Suprapubic skin (tissue), 4 donors: ENCODE measurements around the gene UBE2R2.

ENCODE experiments used
- CTCF ChIP-seq, 2 donors: fragments of 200-600 bp in 1 of 2; fragments of 450-650 bp in 1 of 2; sonication (generic) in 1 of 2; IDR thresholded peaks; one replicate each; pipeline ENCODE4 v1.5.1; 2016 to 2019; ENCODE audit warnings: antibody characterized with exemption in 2 of 2, mild to moderate bottlenecking in 1 of 2, moderate library complexity in 1 of 2
- EP300 ChIP-seq: sonication (generic); formaldehyde crosslinking; IDR thresholded peaks from one replicate; pipeline ENCODE4 v1.6.1; 2017; ENCODE audit warnings: antibody characterized with exemption
- POLR2A ChIP-seq, 2 donors: fragments of 450-650 bp; IDR thresholded peaks; one replicate each; pipeline ENCODE4 v1.6.1; 2017; ENCODE audit warnings: antibody characterized with exemption in 2 of 2, mild to moderate bottlenecking in 2 of 2, moderate library complexity in 2 of 2
- POLR2AphosphoS5 ChIP-seq, 3 donors: sonication (generic); formaldehyde crosslinking; IDR thresholded peaks; one replicate each; pipeline ENCODE4 v1.6.1; 2017; ENCODE audit warnings: antibody characterized with exemption in 3 of 3

DNA sequence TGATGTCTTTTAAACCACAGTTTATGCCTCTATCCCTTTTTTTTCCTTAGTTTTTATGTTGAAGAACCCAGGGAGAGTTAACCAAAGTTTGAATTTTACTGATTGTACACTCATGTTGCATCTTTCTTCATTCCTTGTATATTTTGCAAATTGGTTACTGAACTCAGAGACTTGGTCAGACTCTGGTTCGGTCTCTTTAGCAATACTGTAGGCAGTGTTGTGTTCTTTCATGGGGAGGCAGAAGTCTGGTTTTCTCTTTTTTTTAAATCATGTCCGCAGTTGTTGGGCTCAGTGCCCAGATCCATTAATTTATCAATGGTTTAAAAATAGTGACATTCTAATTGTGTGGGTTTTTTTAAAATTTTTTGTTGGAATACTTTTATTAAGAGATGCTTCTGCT, 23.4 kb downstream of the UBE2R2 start:
- TF ChIP-seq CTCF (IDR thresholded peaks at IDR 0.05) (no peak), POLR2AphosphoS5 (IDR thresholded peaks at IDR 0.05) (no peak), POLR2A (IDR thresholded peaks at IDR 0.05) (no peak), EP300 (no peak)
